ENCODE results near the gene CD69.
"Not testable (repeated sequence)": the region's sequence is repeated elsewhere in the genome, so short reads cannot be mapped to it uniquely, and the experiment has no call there.

The CD69 gene

DNA sequence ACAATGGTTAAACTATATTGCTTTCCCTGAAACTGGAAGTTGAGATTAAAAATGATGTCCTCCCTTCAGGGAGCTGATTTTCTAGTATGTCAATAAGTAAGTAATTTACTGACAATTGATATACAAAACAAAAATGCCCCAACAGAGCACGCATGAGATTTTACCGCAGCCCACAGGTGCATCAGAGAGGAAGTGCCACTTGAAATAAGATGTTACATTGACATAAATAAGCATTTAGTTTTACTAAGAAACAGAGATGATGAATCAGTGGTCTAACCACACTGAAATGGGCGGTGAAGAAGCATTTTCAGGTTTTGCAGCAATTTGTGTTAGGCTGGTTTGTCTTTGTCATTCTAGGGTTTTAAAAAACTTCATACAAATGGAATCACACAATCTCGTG, 19.0 kb downstream of the CD69 start:
- H3K27ac ChIP-seq (ENCODE audit: low read length): peak overlapping the region; percentile 79

DNA sequence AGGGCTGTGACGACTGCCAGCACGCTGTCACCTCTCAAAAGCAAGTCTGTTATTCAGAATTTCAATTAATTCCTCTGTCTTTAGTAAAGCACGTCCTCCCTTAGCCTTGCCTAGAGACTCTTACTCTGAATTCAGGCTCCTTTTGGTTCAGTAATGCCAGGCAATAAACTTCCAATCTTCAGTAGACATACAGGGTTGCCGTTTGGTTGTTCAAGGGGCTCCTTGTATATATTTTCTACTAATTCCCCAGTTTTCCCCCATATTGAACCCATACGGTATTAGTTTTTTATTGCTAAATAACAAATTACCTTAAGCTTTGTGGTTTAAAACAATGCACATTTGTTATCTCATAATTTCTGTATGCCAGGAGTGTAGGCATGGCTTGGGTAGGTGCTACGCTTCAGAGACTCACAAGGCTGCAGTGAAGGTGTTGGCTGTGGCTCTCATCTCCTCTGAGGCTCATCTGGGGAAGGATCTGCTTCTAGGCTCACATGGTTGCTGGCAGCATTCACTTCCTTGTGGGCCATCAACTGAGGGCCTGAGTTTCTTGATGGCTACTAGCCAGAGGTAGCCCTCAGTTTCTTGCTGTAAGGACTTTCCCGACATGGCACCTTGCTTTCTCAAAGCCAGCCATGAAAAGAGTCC, 20.5 kb downstream of the CD69 start:
- Histone ChIP-seq H3K4me3 (ENCODE audit: low read length) (no peak overlapping the region), H3K4me1 (ENCODE audit: low read length) (peaks cover 85% of the 10 kb centered on the region), H3K27ac (ENCODE audit: low read length) (no peak overlapping the region), H3K4me2 (ENCODE audit: low read length) (peak overlapping the region; percentile 2; the same call in 1 of the 2 replicates), H2AFZ (ENCODE audit: low read depth, low read length) (no peak overlapping the region), H3K9me3 (ENCODE audit: insufficient read depth, low read length) (no peaks in the 10 kb centered on the region), H3K79me2 (ENCODE audit: low read length) (peaks cover 68% of the 10 kb centered on the region), H3K9ac (ENCODE audit: low read length) (no peak overlapping the region), H4K20me1 (ENCODE audit: insufficient read depth, low read length) (no peaks in the 10 kb centered on the region), H3K36me3 (replicated peaks; ENCODE audit: low read depth, low read length) (no peaks in the 10 kb centered on the region), H3K27me3 (ENCODE audit: low read depth, low read length) (no peaks in the 10 kb centered on the region)
- TF ChIP-seq, protein P1, sequence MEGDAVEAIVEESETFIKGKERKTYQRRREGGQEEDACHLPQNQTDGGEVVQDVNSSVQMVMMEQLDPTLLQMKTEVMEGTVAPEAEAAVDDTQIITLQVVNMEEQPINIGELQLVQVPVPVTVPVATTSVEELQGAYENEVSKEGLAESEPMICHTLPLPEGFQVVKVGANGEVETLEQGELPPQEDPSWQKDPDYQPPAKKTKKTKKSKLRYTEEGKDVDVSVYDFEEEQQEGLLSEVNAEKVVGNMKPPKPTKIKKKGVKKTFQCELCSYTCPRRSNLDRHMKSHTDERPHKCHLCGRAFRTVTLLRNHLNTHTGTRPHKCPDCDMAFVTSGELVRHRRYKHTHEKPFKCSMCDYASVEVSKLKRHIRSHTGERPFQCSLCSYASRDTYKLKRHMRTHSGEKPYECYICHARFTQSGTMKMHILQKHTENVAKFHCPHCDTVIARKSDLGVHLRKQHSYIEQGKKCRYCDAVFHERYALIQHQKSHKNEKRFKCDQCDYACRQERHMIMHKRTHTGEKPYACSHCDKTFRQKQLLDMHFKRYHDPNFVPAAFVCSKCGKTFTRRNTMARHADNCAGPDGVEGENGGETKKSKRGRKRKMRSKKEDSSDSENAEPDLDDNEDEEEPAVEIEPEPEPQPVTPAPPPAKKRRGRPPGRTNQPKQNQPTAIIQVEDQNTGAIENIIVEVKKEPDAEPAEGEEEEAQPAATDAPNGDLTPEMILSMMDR (IDR thresholded peaks at IDR 0.05; ENCODE audit: low read depth, low read length): no peak
- TF ChIP-seq EZH2phosphoT487 (IDR thresholded peaks at IDR 0.05; ENCODE audit: low read depth): no peak

More for the DNA sequence above, 19.0 kb downstream of the CD69 start:
- TF ChIP-seq, protein P1 (IDR thresholded peaks at IDR 0.05; ENCODE audit: low read depth, low read length): no peak
- peak; percentile 83 for TF ChIP-seq EZH2phosphoT487 (IDR thresholded peaks at IDR 0.05; ENCODE audit: low read depth)
- Histone ChIP-seq H3K4me2 (ENCODE audit: low read length) (peak overlapping the region; percentile 86), H3K4me3 (ENCODE audit: low read length) (peak overlapping the region; percentile 68), H3K79me2 (ENCODE audit: low read length) (peaks cover 55% of the 10 kb centered on the region), H3K4me1 (ENCODE audit: low read length) (peaks cover 73% of the 10 kb centered on the region), H4K20me1 (ENCODE audit: insufficient read depth, low read length) (no peaks in the 10 kb centered on the region), H3K27me3 (ENCODE audit: low read depth, low read length) (no peaks in the 10 kb centered on the region), H3K9me3 (ENCODE audit: insufficient read depth, low read length) (no peaks in the 10 kb centered on the region), H3K9ac (ENCODE audit: low read length) (peak overlapping the region; percentile 66), H2AFZ (ENCODE audit: low read depth, low read length) (no peak overlapping the region), H3K36me3 (replicated peaks; ENCODE audit: low read depth, low read length) (no peaks in the 10 kb centered on the region)

DNA sequence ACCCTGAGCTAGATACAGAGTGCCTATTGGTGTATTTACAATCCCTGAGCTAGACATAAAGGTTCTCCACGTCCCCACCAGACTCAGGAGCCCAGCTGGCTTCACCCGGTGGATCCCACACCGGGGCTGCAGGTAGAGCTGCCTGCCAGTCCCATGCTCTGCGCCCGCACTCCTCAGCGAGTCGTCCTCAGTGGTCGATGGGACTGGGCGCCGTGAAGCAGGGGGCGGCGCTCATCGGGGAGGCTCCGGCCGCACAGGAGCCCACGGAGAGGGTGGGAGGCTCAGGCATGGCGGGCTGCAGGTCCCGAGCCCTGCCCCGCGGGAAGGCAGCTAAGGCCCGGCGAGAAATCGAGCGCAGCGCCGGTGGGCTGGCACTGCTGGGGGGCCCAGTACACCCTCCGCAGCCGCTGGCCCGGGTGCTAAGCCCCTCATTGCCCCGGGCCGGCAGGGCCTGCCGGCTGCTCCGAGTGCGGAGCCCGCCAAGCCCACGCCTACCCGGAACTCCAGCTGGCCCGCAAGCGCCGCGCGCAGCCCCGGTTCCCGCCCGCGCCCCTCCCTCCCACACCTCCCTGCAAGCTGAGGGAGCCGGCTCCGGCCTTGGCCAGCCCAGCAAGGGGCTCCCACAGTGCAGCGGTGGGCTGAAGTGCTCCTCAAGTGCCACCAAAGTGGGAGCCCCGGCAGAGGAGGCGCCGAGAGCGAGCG, 21.1 kb downstream of the CD69 start:
- Histone ChIP-seq H3K4me1 (ENCODE audit: low read length) (peaks cover 83% of the 10 kb centered on the region), H3K79me2 (ENCODE audit: low read length) (peaks cover 75% of the 10 kb centered on the region)
- H3K4me3 ChIP-seq (ENCODE audit: low read length); H4K20me1 ChIP-seq (ENCODE audit: insufficient read depth, low read length); H3K36me3 ChIP-seq (replicated peaks; ENCODE audit: low read depth, low read length); H3K27me3 ChIP-seq (ENCODE audit: low read depth, low read length); H3K4me2 ChIP-seq (ENCODE audit: low read length); H2AFZ ChIP-seq (ENCODE audit: low read depth, low read length); H3K27ac ChIP-seq (ENCODE audit: low read length); H3K9me3 ChIP-seq (ENCODE audit: insufficient read depth, low read length); H3K9ac ChIP-seq (ENCODE audit: low read length): not testable (repeated sequence)

DNA sequence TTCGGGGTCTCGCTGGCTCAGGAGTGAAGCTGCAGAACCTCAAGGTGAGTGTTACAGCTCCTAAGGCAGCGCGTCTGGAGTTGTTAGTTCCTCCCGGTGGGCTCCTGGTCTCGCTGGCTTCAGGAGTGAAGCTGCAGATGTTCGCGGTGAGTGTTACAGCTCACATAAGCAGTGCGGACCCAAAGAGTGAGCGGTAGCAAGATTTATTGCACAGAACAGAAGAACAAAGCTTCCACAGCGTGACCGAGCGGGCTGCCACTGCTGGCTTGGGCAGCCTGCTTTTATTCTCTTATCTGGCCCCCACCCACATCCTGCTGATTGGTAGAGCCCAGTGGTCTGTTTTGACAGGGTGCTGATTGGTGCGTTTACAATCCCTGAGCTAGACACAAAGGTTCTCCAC, 21.8 kb downstream of the CD69 start:
- H3K27me3 ChIP-seq (ENCODE audit: low read depth, low read length); H3K9me3 ChIP-seq (ENCODE audit: insufficient read depth, low read length); H3K4me3 ChIP-seq (ENCODE audit: low read length); H3K9ac ChIP-seq (ENCODE audit: low read length); H2AFZ ChIP-seq (ENCODE audit: low read depth, low read length); H3K4me2 ChIP-seq (ENCODE audit: low read length); H4K20me1 ChIP-seq (ENCODE audit: insufficient read depth, low read length); H3K36me3 ChIP-seq (replicated peaks; ENCODE audit: low read depth, low read length): not testable (repeated sequence)
- Histone ChIP-seq H3K4me1 (ENCODE audit: low read length) (peaks cover 81% of the 10 kb centered on the region), H3K79me2 (ENCODE audit: low read length) (peaks cover 80% of the 10 kb centered on the region), H3K27ac (ENCODE audit: low read length) (peak overlapping the region; percentile 98)

Data from OCI-LY3 (cell line).